ENCODE data around the gene SPATA25.
A peak's percentile ranks its signal among the peaks of the same experiment; 100 is the strongest.
"Not testable (repeated sequence)": the region's sequence is repeated elsewhere in the genome, so short reads cannot be mapped to it uniquely, and the experiment has no call there.

Gene SPATA25

GRCh38 chr20:45894797-45895196 lies 7.4 kb upstream of the SPATA25 start:
- DNase-seq (ENCODE audit: low read depth in 3 of 3), result no peak

- DNase-seq (ENCODE audit: low read depth in 3 of 3), result no peak
These were observed 6.4 kb upstream of the SPATA25 start for GRCh38 chr20:45893831-45894230.

- peak in 1 of 3 experiments; percentile 8 for DNase-seq (ENCODE audit: low read depth in 3 of 3)
These were observed 5.5 kb upstream of the SPATA25 start for GRCh38 chr20:45892828-45893500.

GRCh38 chr20:45892049-45892825 lies 4.8 kb upstream of the SPATA25 start:
- no peak for DNase-seq (ENCODE audit: low read depth in 3 of 3)

GRCh38 chr20:45890985-45891983 lies 3.9 kb upstream of the SPATA25 start, which contains the start of the genes CTSA and NEURL2:
TSS of gene CTSA (plus strand) at chr20:45891335. CDS start at chr20:45891569, 234 bp downstream.
TSS of gene NEURL2 (minus strand) at chr20:45891208. CDS start at chr20:45890991, 217 bp downstream.
- peak; percentile 73 to 84 (median 78) for DNase-seq (ENCODE audit: low read depth in 3 of 3)

- DNase-seq (ENCODE audit: low read depth in 3 of 3), result peak in 1 of 3 experiments; percentile 44
These were observed 2.9 kb upstream of the SPATA25 start for GRCh38 chr20:45890077-45890984.

- DNase-seq (ENCODE audit: low read depth in 3 of 3), result no peak
These were observed 1.3 kb upstream of the SPATA25 start for GRCh38 chr20:45888681-45889080.

GRCh38 chr20:45886590-45887345 lies 654 bp downstream of the SPATA25 start:
- no peak for DNase-seq (ENCODE audit: low read depth in 3 of 3)

- DNase-seq (ENCODE audit: low read depth in 3 of 3), result no peak
These were observed 4.3 kb downstream of the SPATA25 start for GRCh38 chr20:45883100-45883469.

- DNase-seq (ENCODE audit: low read depth in 3 of 3), result no peak
These were observed 4.8 kb downstream of the SPATA25 start for GRCh38 chr20:45882469-45883099.

- peak; percentile 95 to 99 (median 98) for DNase-seq (ENCODE audit: low read depth in 3 of 3)
These were observed 6.2 kb downstream of the SPATA25 start, which contains the start of gene ZSWIM1 for GRCh38 chr20:45880988-45881788. TSS of gene ZSWIM1 (plus strand) at chr20:45881227. CDS start at chr20:45882593, 1,366 bp downstream.

GRCh38 chr20:45878076-45878761 lies 9.2 kb downstream of the SPATA25 start:
- DNase-seq (ENCODE audit: low read depth in 3 of 3), result no peak

- no peak for DNase-seq (ENCODE audit: low read depth in 3 of 3)
These were observed 12.8 kb downstream of the SPATA25 start for GRCh38 chr20:45874576-45874975.

GRCh38 chr20:45874104-45874481 lies 13.3 kb downstream of the SPATA25 start:
- DNase-seq (ENCODE audit: low read depth in 3 of 3), result not testable (repeated sequence)

- DNase-seq (ENCODE audit: low read depth in 3 of 3), result no peak
These were observed 13.9 kb downstream of the SPATA25 start for GRCh38 chr20:45873409-45874103.

GRCh38 chr20:45872626-45873025 lies 14.8 kb downstream of the SPATA25 start:
- no peak for DNase-seq (ENCODE audit: low read depth in 3 of 3)

GRCh38 chr20:45867819-45868176 lies 19.6 kb downstream of the SPATA25 start:
- DNase-seq (ENCODE audit: low read depth in 3 of 3), result no peak
